ENCODE measurements around the gene DSTN.

DNA sequence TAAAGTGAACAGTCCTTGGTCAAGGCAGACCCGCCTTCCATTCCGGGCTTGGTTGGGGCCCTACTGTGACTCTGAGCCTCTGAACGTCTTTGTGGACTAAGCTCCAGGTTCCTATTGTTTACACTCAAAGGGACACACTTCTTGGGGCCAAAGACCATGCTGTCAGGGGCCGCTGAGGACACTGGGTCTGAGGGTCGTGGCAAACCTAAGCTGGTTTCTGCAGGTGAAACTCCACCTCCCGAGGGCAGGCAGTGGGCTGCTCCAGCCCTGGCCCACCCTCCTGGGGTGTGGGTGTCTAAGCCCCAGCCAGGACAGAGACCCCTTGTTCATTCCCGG lies 43.1 kb downstream of the DSTN start:
- TF ChIP-seq, protein P1, sequence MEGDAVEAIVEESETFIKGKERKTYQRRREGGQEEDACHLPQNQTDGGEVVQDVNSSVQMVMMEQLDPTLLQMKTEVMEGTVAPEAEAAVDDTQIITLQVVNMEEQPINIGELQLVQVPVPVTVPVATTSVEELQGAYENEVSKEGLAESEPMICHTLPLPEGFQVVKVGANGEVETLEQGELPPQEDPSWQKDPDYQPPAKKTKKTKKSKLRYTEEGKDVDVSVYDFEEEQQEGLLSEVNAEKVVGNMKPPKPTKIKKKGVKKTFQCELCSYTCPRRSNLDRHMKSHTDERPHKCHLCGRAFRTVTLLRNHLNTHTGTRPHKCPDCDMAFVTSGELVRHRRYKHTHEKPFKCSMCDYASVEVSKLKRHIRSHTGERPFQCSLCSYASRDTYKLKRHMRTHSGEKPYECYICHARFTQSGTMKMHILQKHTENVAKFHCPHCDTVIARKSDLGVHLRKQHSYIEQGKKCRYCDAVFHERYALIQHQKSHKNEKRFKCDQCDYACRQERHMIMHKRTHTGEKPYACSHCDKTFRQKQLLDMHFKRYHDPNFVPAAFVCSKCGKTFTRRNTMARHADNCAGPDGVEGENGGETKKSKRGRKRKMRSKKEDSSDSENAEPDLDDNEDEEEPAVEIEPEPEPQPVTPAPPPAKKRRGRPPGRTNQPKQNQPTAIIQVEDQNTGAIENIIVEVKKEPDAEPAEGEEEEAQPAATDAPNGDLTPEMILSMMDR (conservative IDR thresholded peaks at IDR 0.05), result no peak
- TF ChIP-seq ZFX (IDR thresholded peaks at IDR 0.05), result no peak
